DND-41 (cell line): ENCODE results near the gene RAB41.

Experiments used
- ATAC-seq: fragments of 200-7000 bp; cut with Tn5 transposase; 3 replicates; pipeline ENCODE4 v1.9.1; 2021; ENCODE audit warnings: low read depth; ENCODE audit not compliant: insufficient read depth
- DNase-seq: peaks from one replicate; pipeline ENCODE4 v3.0.0-alpha.2; 2020
- H2AFZ ChIP-seq: 2 replicates; pipeline ENCODE4 v1.6.0; 2012; ENCODE audit warnings: low read depth, low read length
- H3K27ac ChIP-seq: 2 replicates; pipeline ENCODE4 v1.5.1; 2012; ENCODE audit warnings: low read length, inconsistent platforms
- H3K27me3 ChIP-seq: fragments of 200-600 bp; sonication (generic); 2 replicates; pipeline ENCODE4 v1.6.0; 2012; ENCODE audit warnings: low read length, mild to moderate bottlenecking, inconsistent platforms; ENCODE audit not compliant: insufficient read depth, poor library complexity
- H3K36me3 ChIP-seq: 2 replicates; pipeline ENCODE4 v1.5.1; 2012; ENCODE audit warnings: low read length, inconsistent platforms; ENCODE audit not compliant: insufficient read depth
- H3K4me1 ChIP-seq: 2 replicates; pipeline ENCODE4 v1.5.1; 2012; ENCODE audit warnings: mild to moderate bottlenecking, low read length; ENCODE audit not compliant: insufficient read depth
- H3K4me2 ChIP-seq: 2 replicates; pipeline ENCODE4 v1.6.0; 2012; ENCODE audit warnings: mild to moderate bottlenecking, moderate library complexity, low read length, inconsistent platforms; ENCODE audit not compliant: insufficient read depth
- H3K4me3 ChIP-seq, 2 experiments: fragments of 200-600 bp in 1 of 2; shearing (Covaris generic) in 1 of 2; 2 replicates each; pipeline ENCODE4 v1.5.1; 2012 to 2016; ENCODE audit warnings: inconsistent platforms in 2 of 2, low read length in 2 of 2, mild to moderate bottlenecking in 2 of 2, low read depth in 1 of 2, moderate library complexity in 1 of 2
- H3K79me2 ChIP-seq: 2 replicates; pipeline ENCODE4 v1.6.0; 2012; ENCODE audit warnings: low read length, inconsistent platforms; ENCODE audit not compliant: insufficient read depth
- H3K9ac ChIP-seq: 2 replicates; pipeline ENCODE4 v1.6.0; 2012; ENCODE audit warnings: low read depth, mild to moderate bottlenecking, inconsistent platforms, low read length, moderate library complexity
- H3K9me3 ChIP-seq: 2 replicates; pipeline ENCODE4 v1.5.1; 2012; ENCODE audit warnings: low read length, moderate library complexity, mild to moderate bottlenecking, inconsistent platforms; ENCODE audit not compliant: insufficient read depth, severe bottlenecking
- H4K20me1 ChIP-seq: 2 replicates; pipeline ENCODE4 v1.6.0; 2012; ENCODE audit warnings: low read length; ENCODE audit not compliant: insufficient read depth
- EZH2 ChIP-seq: IDR thresholded peaks from 3 replicates; pipeline ENCODE4 v1.6.1; 2012; ENCODE audit warnings: borderline replicate concordance, low read depth, mild to moderate bottlenecking, moderate library complexity, low read length, inconsistent platforms; ENCODE audit not compliant: severe bottlenecking
- TF ChIP-seq, protein P1 (sequence below): IDR thresholded peaks from 2 replicates; pipeline ENCODE4 v1.5.1; 2012; ENCODE audit warnings: borderline replicate concordance, low read length, moderate library complexity, mild to moderate bottlenecking; ENCODE audit not compliant: poor library complexity, severe bottlenecking; ENCODE audit errors: extremely low read depth

RAB41 gene

GRCh38 chrX:70292788-70293187 is 10.8 kb downstream of the RAB41 start:
- no peaks in the 10 kb centered on the region for H4K20me1 ChIP-seq
- TF ChIP-seq, protein P1, sequence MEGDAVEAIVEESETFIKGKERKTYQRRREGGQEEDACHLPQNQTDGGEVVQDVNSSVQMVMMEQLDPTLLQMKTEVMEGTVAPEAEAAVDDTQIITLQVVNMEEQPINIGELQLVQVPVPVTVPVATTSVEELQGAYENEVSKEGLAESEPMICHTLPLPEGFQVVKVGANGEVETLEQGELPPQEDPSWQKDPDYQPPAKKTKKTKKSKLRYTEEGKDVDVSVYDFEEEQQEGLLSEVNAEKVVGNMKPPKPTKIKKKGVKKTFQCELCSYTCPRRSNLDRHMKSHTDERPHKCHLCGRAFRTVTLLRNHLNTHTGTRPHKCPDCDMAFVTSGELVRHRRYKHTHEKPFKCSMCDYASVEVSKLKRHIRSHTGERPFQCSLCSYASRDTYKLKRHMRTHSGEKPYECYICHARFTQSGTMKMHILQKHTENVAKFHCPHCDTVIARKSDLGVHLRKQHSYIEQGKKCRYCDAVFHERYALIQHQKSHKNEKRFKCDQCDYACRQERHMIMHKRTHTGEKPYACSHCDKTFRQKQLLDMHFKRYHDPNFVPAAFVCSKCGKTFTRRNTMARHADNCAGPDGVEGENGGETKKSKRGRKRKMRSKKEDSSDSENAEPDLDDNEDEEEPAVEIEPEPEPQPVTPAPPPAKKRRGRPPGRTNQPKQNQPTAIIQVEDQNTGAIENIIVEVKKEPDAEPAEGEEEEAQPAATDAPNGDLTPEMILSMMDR, result no peak
- TF ChIP-seq EZH2, result no peak
- no peaks in the 10 kb centered on the region for H3K9me3 ChIP-seq
- H2AFZ ChIP-seq, result no peak overlapping the region
- H3K79me2 ChIP-seq, result peaks cover 67% of the 10 kb centered on the region
- H3K27ac ChIP-seq, result no peak overlapping the region
- peaks cover 43% of the 10 kb centered on the region for H3K36me3 ChIP-seq
- H3K27me3 ChIP-seq, result no peaks in the 10 kb centered on the region
- ATAC-seq (no peak), DNase-seq (no peak)
- no peak overlapping the region for H3K9ac ChIP-seq
- peak overlapping the region; percentile 93; the same call in 1 of the 2 replicates for H3K4me2 ChIP-seq
- peaks cover 36% of the 10 kb centered on the region for H3K4me1 ChIP-seq
- H3K4me3 ChIP-seq, result 0 out of 4 replicates have a peak overlapping the region, but pooled peaks of 1 of the 2 experiments have one; percentile 20

- no peaks in the 10 kb centered on the region for H3K27me3 ChIP-seq
- no peak for TF ChIP-seq EZH2
- TF ChIP-seq, protein P1, result no peak
- no peak overlapping the region for H3K27ac ChIP-seq
Observed at GRCh38 chrX:70293621-70294020, 11.6 kb downstream of the RAB41 start.

DNA sequence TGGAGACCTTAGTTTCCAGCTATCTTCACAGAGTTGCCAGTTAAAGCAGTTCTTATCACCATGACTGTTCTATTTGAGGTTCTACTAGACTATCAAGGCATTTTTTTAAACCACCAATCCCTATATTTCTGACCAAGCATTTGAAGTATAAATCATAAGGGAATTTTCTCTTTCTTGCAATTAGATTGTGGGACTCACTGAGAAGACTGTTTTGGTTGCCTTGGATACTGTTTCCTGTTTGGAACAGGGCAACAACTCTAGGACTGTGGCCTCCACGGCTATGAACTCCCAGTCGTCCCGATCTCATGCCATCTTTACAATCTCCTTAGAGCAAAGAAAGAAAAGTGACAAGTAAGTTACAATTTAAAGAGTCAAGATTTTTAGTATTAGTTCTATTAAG is 19.7 kb downstream of the RAB41 start:
- Histone ChIP-seq H4K20me1 (no peaks in the 10 kb centered on the region), H3K36me3 (peaks cover 69% of the 10 kb centered on the region), H3K4me1 (no peaks in the 10 kb centered on the region), H3K79me2 (peaks cover 13% of the 10 kb centered on the region), H3K27me3 (no peaks in the 10 kb centered on the region), H3K9me3 (no peaks in the 10 kb centered on the region), H3K27ac (no peak overlapping the region), H2AFZ (no peak overlapping the region), H3K4me2 (no peak overlapping the region), H3K9ac (no peak overlapping the region), H3K4me3 (no peak overlapping the region)
- DNase-seq, result no peak
- ATAC-seq, result no peak
- TF ChIP-seq EZH2, result no peak
- TF ChIP-seq, protein P1, result no peak

More at GRCh38 chrX:70293621-70294020, 11.6 kb downstream of the RAB41 start:
- Histone ChIP-seq H3K4me3 (no peak overlapping the region), H3K79me2 (peaks cover 67% of the 10 kb centered on the region), H4K20me1 (no peaks in the 10 kb centered on the region), H2AFZ (no peak overlapping the region), H3K4me2 (peak overlapping the region; percentile 93; the same call in 1 of the 2 replicates), H3K4me1 (peaks cover 33% of the 10 kb centered on the region), H3K9ac (no peak overlapping the region), H3K36me3 (peaks cover 43% of the 10 kb centered on the region), H3K9me3 (no peaks in the 10 kb centered on the region)
- no peak for DNase-seq
- ATAC-seq, result no peak

GRCh38 chrX:70313503-70313902 is 31.5 kb downstream of the RAB41 start:
- Histone ChIP-seq H3K9ac (no peak overlapping the region), H3K79me2 (peaks cover 22% of the 10 kb centered on the region), H3K36me3 (peaks cover 31% of the 10 kb centered on the region), H4K20me1 (no peaks in the 10 kb centered on the region), H3K9me3 (no peaks in the 10 kb centered on the region), H2AFZ (no peak overlapping the region), H3K27me3 (no peaks in the 10 kb centered on the region), H3K27ac (no peak overlapping the region), H3K4me1 (no peaks in the 10 kb centered on the region), H3K4me3 (no peak overlapping the region), H3K4me2 (no peak overlapping the region)
- TF ChIP-seq, protein P1, result no peak
- no peak for TF ChIP-seq EZH2
- DNase-seq, result no peak
- no peak for ATAC-seq
